Fibroblast of lung (primary cell): Measurements from ENCODE around the gene PLAAT1. TPM values are rescaled to one million over a fixed set of nuclear protein-coding genes. Genes with fewer than 3 reads are reported as not detected.

Source experiments
- polyA plus RNA-seq, 2 donors: library from polyadenylated mRNA; depleted of rRNA in 1 of 2; stranded (reverse) in 1 of 2; unstranded in 1 of 2; fragments of >200 nt; gene quantifications; 2 replicates each; pipeline ENCODE4 v1.2.1, GENCODE V29; 2011 to 2012; ENCODE audit warnings: missing spikeins in 1 of 2
- total RNA-seq: library from RNA; depleted of rRNA; stranded (reverse); fragments of >200 nt; gene quantifications from 2 replicates; pipeline ENCODE4 v1.2.1, GENCODE V29; 2014

Gene PLAAT1
- total and polyA plus RNA-seq, 2 donors (not counting 1 experiment from before 2014, with no cell fraction given), result 0.07 TPM; not detected in 1

Other genes starting within 250 kb of the PLAAT1 start
- not detected in 2 replicates for gene ATP13A5, start 137.5 kb downstream of the PLAAT1 start, total RNA-seq
- not detected in 2 replicates for gene ATP13A5, start 137.5 kb downstream of the PLAAT1 start, polyA plus RNA-seq